KMS-11 (cell line): Measurements from ENCODE around the gene ZNF157.

Experiments
- H2AFZ ChIP-seq: fragments of 200-600 bp; sonication (generic); 2 replicates; pipeline ENCODE4 v1.6.1; 2016; ENCODE audit warnings: antibody characterized with exemption, mixed run types, low read depth
- H3K27ac ChIP-seq: fragments of 200-600 bp; sonication (generic); 2 replicates; pipeline ENCODE4 v1.6.1; 2016; ENCODE audit warnings: mild to moderate bottlenecking, mixed run types
- H3K27me3 ChIP-seq: fragments of 200-600 bp; sonication (generic); 2 replicates; pipeline ENCODE4 v1.6.1; 2017; ENCODE audit warnings: mild to moderate bottlenecking, low read depth, mixed run types, moderate library complexity; ENCODE audit not compliant: insufficient read depth
- H3K36me3 ChIP-seq: fragments of 200-600 bp; sonication (generic); 2 replicates; pipeline ENCODE4 v1.6.1; 2017; ENCODE audit warnings: mild to moderate bottlenecking, mixed run types; ENCODE audit not compliant: insufficient read depth
- H3K4me1 ChIP-seq: fragments of 200-600 bp; sonication (generic); 2 replicates; pipeline ENCODE4 v1.6.1; 2016; ENCODE audit warnings: mild to moderate bottlenecking, low read depth, mixed run types; ENCODE audit not compliant: poor library complexity, severe bottlenecking
- H3K4me2 ChIP-seq: fragments of 200-600 bp; sonication (generic); 2 replicates; pipeline ENCODE4 v1.7.0; 2016; ENCODE audit warnings: mild to moderate bottlenecking, mixed run types
- H3K4me3 ChIP-seq: fragments of 200-600 bp; sonication (generic); IDR thresholded peaks from 2 replicates; pipeline ENCODE4 v1.6.1; 2017; ENCODE audit warnings: low read depth, low read length, mixed read lengths; ENCODE audit not compliant: insufficient read depth
- H3K79me2 ChIP-seq: fragments of 200-600 bp; sonication (generic); 2 replicates; pipeline ENCODE4 v1.6.1; 2016; ENCODE audit warnings: low read depth, mixed run types; ENCODE audit not compliant: insufficient read depth
- H3K9ac ChIP-seq: fragments of 200-600 bp; sonication (generic); 2 replicates; pipeline ENCODE4 v1.6.1; 2016; ENCODE audit warnings: mild to moderate bottlenecking, mixed run types
- H4K20me1 ChIP-seq: fragments of 200-600 bp; sonication (generic); 2 replicates; pipeline ENCODE4 v1.6.1; 2016; ENCODE audit warnings: mild to moderate bottlenecking, mixed run types; ENCODE audit not compliant: insufficient read depth
- CTCF ChIP-seq: fragments of 200-600 bp; sonication (generic); conservative IDR thresholded peaks from 2 replicates; pipeline ENCODE4 v1.6.1; 2017; ENCODE audit warnings: low read depth, mild to moderate bottlenecking, antibody characterized with exemption, low read length, moderate library complexity, mixed read lengths

ZNF157 gene

GRCh38 chrX:47351706-47352105, 18.7 kb upstream of the ZNF157 start:
- no peak for TF ChIP-seq CTCF
- Histone ChIP-seq H3K79me2 (no peaks in the 10 kb centered on the region), H3K4me3 (no peak overlapping the region), H3K27me3 (no peaks in the 10 kb centered on the region), H3K27ac (no peak overlapping the region), H3K4me1 (no peaks in the 10 kb centered on the region), H3K36me3 (no peaks in the 10 kb centered on the region), H3K9ac (no peak overlapping the region), H3K4me2 (no peak overlapping the region), H2AFZ (no peak overlapping the region), H4K20me1 (no peaks in the 10 kb centered on the region)

DNA sequence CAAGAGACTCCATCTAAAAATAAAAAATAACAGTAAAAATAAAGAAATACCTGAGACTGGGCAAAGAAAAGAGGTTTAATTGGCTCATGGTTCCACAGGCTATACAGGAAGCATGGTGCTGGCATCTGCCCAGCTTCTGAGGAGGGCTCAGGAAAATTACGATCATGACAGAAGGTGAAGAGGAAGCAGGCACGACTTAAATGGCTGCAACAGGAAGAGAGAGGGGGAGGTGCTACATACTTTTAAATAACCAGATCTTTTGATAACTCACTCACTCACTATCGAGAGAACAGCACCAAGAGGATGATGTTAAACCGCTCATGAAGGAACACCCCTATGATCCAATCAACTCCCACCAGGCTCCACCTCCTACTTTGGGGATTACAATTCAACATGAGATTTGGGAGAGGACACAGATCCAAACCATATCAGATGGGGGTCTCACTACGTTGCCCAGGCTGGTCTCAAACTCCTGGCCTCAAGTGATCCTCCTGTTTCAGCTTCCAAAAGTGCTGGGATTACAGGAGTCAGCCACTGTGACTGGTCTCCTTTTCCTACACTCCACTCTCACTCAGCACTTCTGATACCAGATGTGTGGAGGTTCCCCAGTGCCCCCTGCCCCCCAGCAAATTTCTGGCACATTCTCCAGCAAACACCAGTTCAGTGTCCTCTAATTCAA, 11.9 kb upstream of the ZNF157 start:
- Histone ChIP-seq H3K36me3 (no peaks in the 10 kb centered on the region), H2AFZ (no peak overlapping the region), H3K79me2 (no peaks in the 10 kb centered on the region), H3K4me1 (no peaks in the 10 kb centered on the region), H4K20me1 (no peaks in the 10 kb centered on the region), H3K4me3 (no peak overlapping the region), H3K27ac (no peak overlapping the region), H3K4me2 (no peak overlapping the region), H3K27me3 (no peaks in the 10 kb centered on the region), H3K9ac (no peak overlapping the region)
- TF ChIP-seq CTCF = no peak

DNA sequence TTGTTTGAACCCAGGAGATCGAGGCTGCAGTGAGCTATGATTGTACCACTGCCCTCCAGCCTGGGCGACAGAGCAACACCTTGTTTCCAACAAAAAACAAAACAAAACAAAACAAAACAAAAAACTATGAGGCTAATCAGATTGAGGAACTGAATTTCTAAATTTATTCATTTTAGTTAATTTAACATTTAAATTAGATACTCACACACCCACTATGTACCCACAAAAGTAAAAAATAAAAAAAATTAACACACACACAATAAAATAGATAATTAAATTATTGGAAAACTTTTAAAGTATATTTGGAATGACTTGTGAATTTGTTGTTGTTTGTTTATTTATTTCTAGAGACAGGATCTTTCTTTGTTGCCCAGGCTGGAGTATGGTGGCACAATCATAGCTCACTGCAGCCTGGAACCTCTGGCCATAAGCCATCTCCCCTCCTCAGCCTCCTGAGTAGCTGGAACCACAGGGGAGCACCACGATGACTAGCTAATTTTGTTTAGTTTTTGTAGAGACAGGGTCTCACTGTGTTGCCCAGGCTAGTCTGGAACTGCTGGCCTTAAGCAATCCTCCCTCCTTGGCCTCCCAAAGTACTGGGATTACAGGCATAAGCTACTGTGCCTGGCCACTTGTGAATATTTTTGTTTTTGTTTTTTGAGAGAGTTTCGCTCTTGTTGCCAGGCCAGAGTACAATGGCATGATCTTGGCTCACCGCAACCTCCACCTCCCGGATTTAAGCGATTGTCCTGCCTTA, 9.8 kb upstream of the ZNF157 start:
- no peak for TF ChIP-seq CTCF
- no peaks in the 10 kb centered on the region for H3K36me3 ChIP-seq
- no peak overlapping the region for H3K4me3 ChIP-seq
- no peaks in the 10 kb centered on the region for H4K20me1 ChIP-seq
- H3K27ac ChIP-seq = no peak overlapping the region
- no peak overlapping the region for H3K4me2 ChIP-seq
- H3K27me3 ChIP-seq = no peaks in the 10 kb centered on the region
- H3K4me1 ChIP-seq = no peaks in the 10 kb centered on the region
- H3K9ac ChIP-seq = no peak overlapping the region
- H2AFZ ChIP-seq = no peak overlapping the region
- no peaks in the 10 kb centered on the region for H3K79me2 ChIP-seq

GRCh38 chrX:47361538-47362511, 8.6 kb upstream of the ZNF157 start:
- Histone ChIP-seq H3K9ac (no peak overlapping the region), H4K20me1 (no peaks in the 10 kb centered on the region), H3K4me1 (no peaks in the 10 kb centered on the region), H3K27ac (no peak overlapping the region), H3K36me3 (no peaks in the 10 kb centered on the region), H3K4me2 (no peak overlapping the region), H3K4me3 (no peak overlapping the region), H3K27me3 (no peaks in the 10 kb centered on the region), H3K79me2 (no peaks in the 10 kb centered on the region), H2AFZ (no peak overlapping the region)
- no peak for TF ChIP-seq CTCF
